ENCODE results near the gene IPCEF1. TPM values are rescaled to one million over a fixed set of nuclear protein-coding genes. Genes with fewer than 3 reads are reported as not detected.

IPCEF1 gene
- total RNA-seq, 1 experiment from 2014 or later = 0.57 TPM

- no peaks in the 10 kb centered on the region for H3K79me2 ChIP-seq (ENCODE audit: low read depth)
- H3K36me3 ChIP-seq (ENCODE audit: low read depth) = no peaks in the 10 kb centered on the region
- no peaks in the 10 kb centered on the region for H3K9me2 ChIP-seq (ENCODE audit: insufficient read depth)
- BruUV-seq (replicated peaks) = no TSS peak
- peaks cover 8% of the 10 kb centered on the region for H3F3A ChIP-seq (ENCODE audit: insufficient read depth, low read depth)
- H3K4me3 ChIP-seq = no peak overlapping the region
- TF ChIP-seq EZH2 (IDR thresholded peaks at IDR 0.05; ENCODE audit: low read depth) = no peak
- TF ChIP-seq, protein P1, sequence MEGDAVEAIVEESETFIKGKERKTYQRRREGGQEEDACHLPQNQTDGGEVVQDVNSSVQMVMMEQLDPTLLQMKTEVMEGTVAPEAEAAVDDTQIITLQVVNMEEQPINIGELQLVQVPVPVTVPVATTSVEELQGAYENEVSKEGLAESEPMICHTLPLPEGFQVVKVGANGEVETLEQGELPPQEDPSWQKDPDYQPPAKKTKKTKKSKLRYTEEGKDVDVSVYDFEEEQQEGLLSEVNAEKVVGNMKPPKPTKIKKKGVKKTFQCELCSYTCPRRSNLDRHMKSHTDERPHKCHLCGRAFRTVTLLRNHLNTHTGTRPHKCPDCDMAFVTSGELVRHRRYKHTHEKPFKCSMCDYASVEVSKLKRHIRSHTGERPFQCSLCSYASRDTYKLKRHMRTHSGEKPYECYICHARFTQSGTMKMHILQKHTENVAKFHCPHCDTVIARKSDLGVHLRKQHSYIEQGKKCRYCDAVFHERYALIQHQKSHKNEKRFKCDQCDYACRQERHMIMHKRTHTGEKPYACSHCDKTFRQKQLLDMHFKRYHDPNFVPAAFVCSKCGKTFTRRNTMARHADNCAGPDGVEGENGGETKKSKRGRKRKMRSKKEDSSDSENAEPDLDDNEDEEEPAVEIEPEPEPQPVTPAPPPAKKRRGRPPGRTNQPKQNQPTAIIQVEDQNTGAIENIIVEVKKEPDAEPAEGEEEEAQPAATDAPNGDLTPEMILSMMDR (conservative IDR thresholded peaks at IDR 0.05) = no peak
- no peak overlapping the region for H3K27ac ChIP-seq
- no peaks in the 10 kb centered on the region for H3K9me3 ChIP-seq (ENCODE audit: insufficient read depth, low read depth)
- H4K20me1 ChIP-seq (ENCODE audit: insufficient read depth) = no peaks in the 10 kb centered on the region
- ChIA-PET POLR2A (ENCODE audit: unreplicated experiment) (no interaction called here), CTCF (no interaction called here)
- DNase-seq = no peak
- peaks cover 31% of the 10 kb centered on the region for H3K4me1 ChIP-seq (replicated peaks; ENCODE audit: insufficient read depth)
- H3K27me3 ChIP-seq (ENCODE audit: insufficient read depth, low read depth) = no peaks in the 10 kb centered on the region
- H2AFZ ChIP-seq = no peak overlapping the region
- no peak overlapping the region for H3K4me2 ChIP-seq
- intact Hi-C loops (cut with micrococcal nuclease; ENCODE audit: unreplicated experiment) = no loop called here
These were observed 54.5 kb downstream of the IPCEF1 start for GRCh38 chr6:154301839-154302752.

DNA sequence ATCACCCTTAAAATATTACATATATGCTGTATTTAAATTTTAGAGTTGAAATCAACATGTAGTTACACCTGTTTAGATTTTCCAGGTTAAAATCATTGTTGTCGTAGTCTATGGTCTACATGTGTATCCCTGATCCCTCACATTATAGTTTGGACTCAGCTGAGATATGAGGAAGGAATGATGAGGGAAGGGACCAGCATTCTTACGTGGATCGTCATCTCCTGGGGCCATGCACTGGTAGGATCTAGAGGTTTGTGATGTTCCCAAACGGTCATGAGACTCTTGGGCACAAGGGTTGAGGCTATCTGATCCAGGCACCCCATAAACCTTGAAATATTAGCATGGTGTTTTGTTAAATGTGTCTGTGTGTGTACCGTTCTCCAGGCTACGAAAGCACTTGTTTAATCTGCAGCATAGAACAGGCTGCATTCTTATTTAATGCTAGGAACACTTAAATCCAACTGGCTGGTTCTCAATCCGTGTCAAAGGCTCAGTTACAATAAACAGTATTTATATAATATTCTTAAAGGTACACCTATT, 55.4 kb downstream of the IPCEF1 start:
- no peaks in the 10 kb centered on the region for H3K36me3 ChIP-seq (ENCODE audit: low read depth)
- H3K9me3 ChIP-seq (ENCODE audit: insufficient read depth, low read depth) = no peaks in the 10 kb centered on the region
- H2AFZ ChIP-seq = no peak overlapping the region
- intact Hi-C loops (cut with micrococcal nuclease; ENCODE audit: unreplicated experiment) = no loop called here
- no peak overlapping the region for H3K27ac ChIP-seq
- ChIA-PET POLR2A (ENCODE audit: unreplicated experiment) (no interaction called here), CTCF (no interaction called here)
- TF ChIP-seq, protein P1 (conservative IDR thresholded peaks at IDR 0.05) = no peak
- TF ChIP-seq EZH2 (IDR thresholded peaks at IDR 0.05; ENCODE audit: low read depth) = no peak
- H3K4me1 ChIP-seq (replicated peaks; ENCODE audit: insufficient read depth) = peaks cover 31% of the 10 kb centered on the region
- H4K20me1 ChIP-seq (ENCODE audit: insufficient read depth) = no peaks in the 10 kb centered on the region
- H3K27me3 ChIP-seq (ENCODE audit: insufficient read depth, low read depth) = no peaks in the 10 kb centered on the region
- H3K4me3 ChIP-seq = no peak overlapping the region
- no peak overlapping the region for H3K4me2 ChIP-seq
- no peaks in the 10 kb centered on the region for H3K9me2 ChIP-seq (ENCODE audit: insufficient read depth)
- H3F3A ChIP-seq (ENCODE audit: insufficient read depth, low read depth) = peaks cover 8% of the 10 kb centered on the region
- no TSS peak for BruUV-seq (replicated peaks)
- no peaks in the 10 kb centered on the region for H3K79me2 ChIP-seq (ENCODE audit: low read depth)
- no peak for DNase-seq

GRCh38 chr6:154298297-154298696, 58.3 kb downstream of the IPCEF1 start:
- no peaks in the 10 kb centered on the region for H3K9me2 ChIP-seq (ENCODE audit: insufficient read depth)
- H3K79me2 ChIP-seq (ENCODE audit: low read depth) = no peaks in the 10 kb centered on the region
- peak overlapping the region; percentile 40 for H3K4me2 ChIP-seq
- peaks cover 13% of the 10 kb centered on the region for H3F3A ChIP-seq (ENCODE audit: insufficient read depth, low read depth)
- no TSS peak for BruUV-seq (replicated peaks)
- intact Hi-C loops (cut with micrococcal nuclease; ENCODE audit: unreplicated experiment) = no loop called here
- peak in 1 of 2 experiments; percentile 77 for DNase-seq
- no peaks in the 10 kb centered on the region for H4K20me1 ChIP-seq (ENCODE audit: insufficient read depth)
- peaks cover 30% of the 10 kb centered on the region for H3K4me1 ChIP-seq (replicated peaks; ENCODE audit: insufficient read depth)
- H3K36me3 ChIP-seq (ENCODE audit: low read depth) = no peaks in the 10 kb centered on the region
- H3K4me3 ChIP-seq = no peak overlapping the region
- H3K27me3 ChIP-seq (ENCODE audit: insufficient read depth, low read depth) = no peaks in the 10 kb centered on the region
- no peaks in the 10 kb centered on the region for H3K9me3 ChIP-seq (ENCODE audit: insufficient read depth, low read depth)
- H2AFZ ChIP-seq = no peak overlapping the region
- no peak for TF ChIP-seq EZH2 (IDR thresholded peaks at IDR 0.05; ENCODE audit: low read depth)
- TF ChIP-seq, protein P1 (conservative IDR thresholded peaks at IDR 0.05) = no peak
- CTCF ChIA-PET = no interaction called here
- peak overlapping the region; percentile 69 for H3K27ac ChIP-seq
- POLR2A ChIA-PET (ENCODE audit: unreplicated experiment) = no interaction called here
